Ammon's horn (tissue), 1 donor: ENCODE measurements around the gene ABCC4.

ENCODE experiments used
- DNase-seq: peaks from one replicate; pipeline ENCODE4 v3.0.0-alpha.2; 2016; ENCODE audit warnings: low spot score

ABCC4 gene

GRCh38 chr13:95156208-95156607, 145.0 kb downstream of the ABCC4 start:
- DNase-seq, result peak; percentile 34

- DNase-seq, result no peak
These were observed 145.7 kb downstream of the ABCC4 start for GRCh38 chr13:95155504-95155903.

- no peak for DNase-seq
These were observed 146.2 kb downstream of the ABCC4 start for GRCh38 chr13:95155093-95155492.

- no peak for DNase-seq
These were observed 146.8 kb downstream of the ABCC4 start for GRCh38 chr13:95154413-95154886.

- no peak for DNase-seq
These were observed 147.4 kb downstream of the ABCC4 start for GRCh38 chr13:95153647-95154412.

GRCh38 chr13:95151942-95152587, 149.2 kb downstream of the ABCC4 start:
- DNase-seq, result no peak

GRCh38 chr13:95150555-95150954, 150.7 kb downstream of the ABCC4 start:
- no peak for DNase-seq

GRCh38 chr13:95146486-95146885, 154.8 kb downstream of the ABCC4 start:
- DNase-seq, result no peak

- no peak for DNase-seq
These were observed 155.7 kb downstream of the ABCC4 start for GRCh38 chr13:95145587-95145986.

GRCh38 chr13:95140502-95140901, 160.7 kb downstream of the ABCC4 start:
- no peak for DNase-seq

GRCh38 chr13:95138876-95139585, 162.2 kb downstream of the ABCC4 start:
- DNase-seq, result no peak

- no peak for DNase-seq
These were observed 164.2 kb downstream of the ABCC4 start for GRCh38 chr13:95137096-95137495.

GRCh38 chr13:95136638-95137037, 164.6 kb downstream of the ABCC4 start:
- no peak for DNase-seq

- no peak for DNase-seq
These were observed 167.8 kb downstream of the ABCC4 start for GRCh38 chr13:95133498-95133897.

GRCh38 chr13:95129004-95129403, 172.2 kb downstream of the ABCC4 start:
- no peak for DNase-seq

GRCh38 chr13:95128045-95128643, 173.1 kb downstream of the ABCC4 start:
- DNase-seq, result no peak

GRCh38 chr13:95124959-95125358, 176.3 kb downstream of the ABCC4 start:
- DNase-seq, result no peak

- DNase-seq, result no peak
These were observed 177.5 kb downstream of the ABCC4 start for GRCh38 chr13:95123726-95124125.

- no peak for DNase-seq
These were observed 179.2 kb downstream of the ABCC4 start for GRCh38 chr13:95122063-95122462.

GRCh38 chr13:95121516-95121915, 179.7 kb downstream of the ABCC4 start:
- DNase-seq, result no peak

- no peak for DNase-seq
These were observed 180.6 kb downstream of the ABCC4 start for GRCh38 chr13:95120650-95121049.

GRCh38 chr13:95118541-95119324, 182.5 kb downstream of the ABCC4 start:
- DNase-seq, result no peak
